Hepatocyte (in vitro differentiated cells): Measurements from ENCODE around the gene CHD5.

Experiments
- EZH2 ChIP-seq: fragments of 200-600 bp; sonication (generic); IDR thresholded peaks from 2 replicates; pipeline ENCODE4 v1.6.1; 2016; ENCODE audit warnings: antibody characterized with exemption, mild to moderate bottlenecking, borderline replicate concordance
- TF ChIP-seq, protein P1 (sequence below): fragments of 200-600 bp; sonication (generic); IDR thresholded peaks from 2 replicates; pipeline ENCODE4 v1.5.1; 2016; ENCODE audit warnings: antibody characterized with exemption, mild to moderate bottlenecking; ENCODE audit not compliant: poor library complexity

DNA sequence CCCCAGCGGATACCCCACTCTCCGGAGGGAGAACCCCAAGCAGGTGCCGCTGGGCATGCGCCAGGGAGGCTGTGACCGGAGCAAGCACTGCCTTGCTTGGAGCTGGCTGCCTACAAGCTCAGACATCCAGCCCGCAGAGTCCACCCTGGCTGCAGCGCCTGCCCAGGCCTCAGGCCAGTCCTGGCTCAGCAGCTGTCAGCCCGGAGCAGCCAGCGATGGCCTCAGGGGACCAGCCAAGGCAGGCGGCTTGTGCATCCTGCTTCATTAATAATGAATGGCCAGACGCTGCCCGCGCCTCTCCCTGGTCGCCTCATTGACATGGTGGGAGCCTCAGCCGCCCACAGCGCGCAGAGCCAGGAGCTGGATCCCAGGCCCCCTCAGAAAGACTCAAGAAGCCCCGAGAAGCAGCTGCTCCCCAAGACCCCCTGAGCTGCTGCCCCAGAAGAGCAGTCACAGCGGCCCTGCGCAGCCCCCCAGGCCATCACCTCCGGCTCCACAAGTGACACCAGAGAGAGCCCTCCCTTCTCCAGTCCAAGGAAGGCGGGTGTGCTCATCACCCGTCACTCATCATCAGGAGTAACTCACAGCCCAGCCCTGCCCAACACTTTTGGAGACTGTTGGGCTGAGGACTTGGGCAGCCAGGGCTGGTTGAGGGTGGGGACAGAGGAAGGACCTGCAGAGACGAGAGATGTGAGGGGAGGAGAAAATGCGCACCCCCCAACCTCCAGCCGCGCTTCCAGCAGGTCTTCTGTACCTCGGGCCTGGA lies 114.8 kb downstream of the CHD5 start:
- TF ChIP-seq, protein P1, sequence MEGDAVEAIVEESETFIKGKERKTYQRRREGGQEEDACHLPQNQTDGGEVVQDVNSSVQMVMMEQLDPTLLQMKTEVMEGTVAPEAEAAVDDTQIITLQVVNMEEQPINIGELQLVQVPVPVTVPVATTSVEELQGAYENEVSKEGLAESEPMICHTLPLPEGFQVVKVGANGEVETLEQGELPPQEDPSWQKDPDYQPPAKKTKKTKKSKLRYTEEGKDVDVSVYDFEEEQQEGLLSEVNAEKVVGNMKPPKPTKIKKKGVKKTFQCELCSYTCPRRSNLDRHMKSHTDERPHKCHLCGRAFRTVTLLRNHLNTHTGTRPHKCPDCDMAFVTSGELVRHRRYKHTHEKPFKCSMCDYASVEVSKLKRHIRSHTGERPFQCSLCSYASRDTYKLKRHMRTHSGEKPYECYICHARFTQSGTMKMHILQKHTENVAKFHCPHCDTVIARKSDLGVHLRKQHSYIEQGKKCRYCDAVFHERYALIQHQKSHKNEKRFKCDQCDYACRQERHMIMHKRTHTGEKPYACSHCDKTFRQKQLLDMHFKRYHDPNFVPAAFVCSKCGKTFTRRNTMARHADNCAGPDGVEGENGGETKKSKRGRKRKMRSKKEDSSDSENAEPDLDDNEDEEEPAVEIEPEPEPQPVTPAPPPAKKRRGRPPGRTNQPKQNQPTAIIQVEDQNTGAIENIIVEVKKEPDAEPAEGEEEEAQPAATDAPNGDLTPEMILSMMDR: no peak
- TF ChIP-seq EZH2: no peak
